MM.1S (cell line): Measurements from ENCODE around the gene CDC42.

Experiments
- CTCF ChIP-seq: fragments of 300-600 bp; sonication (generic); IDR thresholded peaks from 2 replicates; pipeline ENCODE4 v1.5.1; 2016; ENCODE audit warnings: antibody characterized with exemption, low read length, mixed read lengths
- EZH2 ChIP-seq: fragments of 300-600 bp; sonication (generic); optimal IDR thresholded peaks from 2 replicates; pipeline ENCODE3; 2017; ENCODE audit warnings: low read depth, mild to moderate bottlenecking, antibody characterized with exemption, low read length, mixed read lengths
- EZH2phosphoT487 ChIP-seq: fragments of 300-600 bp; sonication (generic); IDR thresholded peaks from 2 replicates; pipeline ENCODE4 v1.6.1; 2018; ENCODE audit warnings: antibody characterized with exemption, low read length

GRCh38 chr1:22071511-22071910 lies 19.0 kb downstream of the CDC42 start:
- no peak for TF ChIP-seq CTCF
- TF ChIP-seq EZH2phosphoT487, result no peak
- no peak for TF ChIP-seq EZH2
